MCF 10A (cell line): ENCODE results near the gene GPR143. TPM values are rescaled to one million over a fixed set of nuclear protein-coding genes. Genes with fewer than 3 reads are reported as not detected.

Experiments used
- BruUV-seq: library from RNA; stranded (reverse); fragments of 400-500 nt; replicated peaks from 2 replicates; lab custom pipeline; 2021; lab: Mats Ljungman, UMichigan
- CTCF ChIA-PET: fragments of 300-600 bp; sonication (Branson Sonifier 250); formaldehyde crosslinking; extraction: SDS; loops from one replicate; lab custom pipeline; 2021; ENCODE audit warnings: antibody characterized with exemption, inconsistent platforms; lab: Yijun Ruan, JAX
- POLR2A ChIA-PET: fragments of 300-600, 350-650 bp; sonication (Branson Sonifier 250); formaldehyde crosslinking; extraction: SDS; loops from one replicate; lab custom pipeline; 2020; ENCODE audit warnings: antibody characterized with exemption, inconsistent platforms; lab: Yijun Ruan, JAX
- DNase-seq: peaks from one replicate; pipeline ENCODE4 v3.0.0-alpha.2; 2018; ENCODE audit not compliant: unreplicated experiment
- H3K27ac Mint-ChIP-seq: one replicate; pipeline ENCODE4 v1.8.0; 2022; ENCODE audit warnings: mild to moderate bottlenecking, low read depth, mixed read lengths; ENCODE audit not compliant: unreplicated experiment
- H3K27me3 Mint-ChIP-seq: one replicate; pipeline ENCODE4 v1.8.0; 2022; ENCODE audit warnings: mixed read lengths; ENCODE audit not compliant: insufficient read depth, unreplicated experiment
- H3K36me3 Mint-ChIP-seq: one replicate; pipeline ENCODE4 v1.8.0; 2022; ENCODE audit warnings: mild to moderate bottlenecking, moderate library complexity, mixed read lengths; ENCODE audit not compliant: insufficient read depth, unreplicated experiment
- H3K4me1 Mint-ChIP-seq: one replicate; pipeline ENCODE4 v1.8.0; 2022; ENCODE audit warnings: mixed read lengths; ENCODE audit not compliant: insufficient read depth, unreplicated experiment
- H3K4me3 Mint-ChIP-seq: one replicate; pipeline ENCODE4 v1.8.0; 2022; ENCODE audit warnings: mild to moderate bottlenecking, moderate library complexity, mixed read lengths; ENCODE audit not compliant: unreplicated experiment
- H3K9me3 Mint-ChIP-seq: one replicate; pipeline ENCODE4 v1.8.0; 2022; ENCODE audit warnings: mixed read lengths; ENCODE audit not compliant: unreplicated experiment
- CTCF ChIP-seq: fragments of 200-600 bp; IDR thresholded peaks from one replicate; pipeline ENCODE4 v1.8.0; 2022; ENCODE audit warnings: antibody characterized with exemption, mild to moderate bottlenecking; ENCODE audit not compliant: unreplicated experiment
- intact Hi-C: fragments of 100-400 bp; cut with micrococcal nuclease; formaldehyde crosslinking; loops from 2 replicates; pipeline ENCODE4 v1.14.1; 2022
- total RNA-seq: library from RNA; stranded (reverse); gene quantifications from 2 replicates; pipeline ENCODE4 v1.2.3, GENCODE V29; 2022

The GPR143 gene
- total RNA-seq, 1 experiment from 2014 or later, result 0.77 TPM

GRCh38 chrX:9728261-9728660 lies 37.4 kb downstream of the GPR143 start:
- BruUV-seq, result no TSS peak
- no peak for TF ChIP-seq CTCF
- Mint-ChIP-seq H3K27ac (no peak overlapping the region), H3K9me3 (peaks cover 10% of the 10 kb centered on the region), H3K4me3 (no peak overlapping the region), H3K27me3 (no peaks in the 10 kb centered on the region), H3K4me1 (no peaks in the 10 kb centered on the region), H3K36me3 (no peaks in the 10 kb centered on the region)
- intact Hi-C loops, result no loop called here
- DNase-seq, result no peak
- ChIA-PET CTCF (no interaction called here), POLR2A (interaction anchor here (0.6 kb wide), 1 partner anchor 163 kb away, joined by 3 read pairs; no protein-coding TSS in a partner anchor)

GRCh38 chrX:9724711-9725110 lies 40.9 kb downstream of the GPR143 start:
- peak; percentile 26 for DNase-seq
- ChIA-PET CTCF (interaction anchor here (1.8 kb wide), 1 partner anchor 15 kb away, joined by 10 read pairs; no protein-coding TSS in a partner anchor), POLR2A (no interaction called here)
- H3K27ac Mint-ChIP-seq, result no peak overlapping the region
- intact Hi-C loops, result no loop called here
- BruUV-seq, result no TSS peak
- TF ChIP-seq CTCF, result no peak
- H3K27me3 Mint-ChIP-seq, result no peaks in the 10 kb centered on the region
- peaks cover 5% of the 10 kb centered on the region for H3K36me3 Mint-ChIP-seq
- no peak overlapping the region for H3K4me3 Mint-ChIP-seq
- peaks cover 17% of the 10 kb centered on the region for H3K9me3 Mint-ChIP-seq
- H3K4me1 Mint-ChIP-seq, result no peaks in the 10 kb centered on the region

- no peaks in the 10 kb centered on the region for H3K4me1 Mint-ChIP-seq
- peaks cover 5% of the 10 kb centered on the region for H3K9me3 Mint-ChIP-seq
- CTCF ChIA-PET, result interaction anchor here (0.6 to 0.7 kb wide), 2 partner anchors 64 to 399 kb away, joined by 3 read pairs; no protein-coding TSS in a partner anchor
- TF ChIP-seq CTCF, result no peak
- intact Hi-C loops, result no loop called here
- no peak overlapping the region for H3K27ac Mint-ChIP-seq
- H3K4me3 Mint-ChIP-seq, result no peak overlapping the region
- BruUV-seq, result no TSS peak
- no peak for DNase-seq
- H3K36me3 Mint-ChIP-seq, result peaks cover 10% of the 10 kb centered on the region
- POLR2A ChIA-PET, result no interaction called here
- H3K27me3 Mint-ChIP-seq, result no peaks in the 10 kb centered on the region
Observed at GRCh38 chrX:9717376-9717775, 48.3 kb downstream of the GPR143 start.

- Mint-ChIP-seq H3K9me3 (peaks cover 2% of the 10 kb centered on the region), H3K27me3 (no peaks in the 10 kb centered on the region), H3K4me3 (no peak overlapping the region), H3K36me3 (peaks cover 16% of the 10 kb centered on the region), H3K4me1 (no peaks in the 10 kb centered on the region), H3K27ac (no peak overlapping the region)
- intact Hi-C loops, result no loop called here
- POLR2A ChIA-PET, result no interaction called here
- TF ChIP-seq CTCF, result no peak
- CTCF ChIA-PET, result interaction anchor here (0.6 to 3.8 kb wide), 11 partner anchors 15 to 961 kb away, joined by 3 to 22 read pairs (median 4); no protein-coding TSS in a partner anchor
- BruUV-seq, result no TSS peak
- DNase-seq, result no peak
Observed at GRCh38 chrX:9710332-9710731, 55.3 kb downstream of the GPR143 start.
